ENCODE data around the gene MRPL58.
"Not testable (repeated sequence)": the region's sequence is repeated elsewhere in the genome, so short reads cannot be mapped to it uniquely, and the experiment has no call there.

Gene MRPL58

GRCh38 chr17:74987909-74988711, 24.4 kb upstream of the MRPL58 start:
- DNase-seq = no peak

DNA sequence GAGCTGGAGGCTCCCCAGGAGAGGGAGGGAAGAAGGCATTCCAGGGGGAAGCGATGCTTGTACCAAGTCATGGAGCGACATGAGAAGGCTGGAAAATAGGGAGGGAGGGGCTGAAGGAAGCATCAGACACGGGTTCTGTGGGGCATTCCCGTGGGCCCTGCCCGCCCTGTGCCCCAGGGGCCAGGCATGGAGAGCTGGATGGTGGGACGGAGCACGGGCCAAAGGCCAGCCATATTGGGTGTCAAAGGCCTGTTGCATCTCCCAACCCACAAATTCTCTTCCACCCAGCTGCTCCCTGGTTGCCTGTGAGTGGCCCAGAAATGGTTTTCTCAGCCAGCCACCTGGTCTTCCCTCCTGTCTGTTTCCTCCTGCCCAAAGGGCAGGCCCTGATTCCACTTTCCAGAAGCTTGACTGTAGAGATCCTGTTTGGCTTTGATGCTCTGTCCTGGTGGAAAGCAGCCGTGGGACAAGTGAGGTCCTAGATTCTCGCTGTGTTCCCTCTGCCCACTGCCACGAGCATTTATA, 21.8 kb upstream of the MRPL58 start:
- no peak for DNase-seq

GRCh38 chr17:74992223-74992622, 20.2 kb upstream of the MRPL58 start:
- DNase-seq = no peak

DNA sequence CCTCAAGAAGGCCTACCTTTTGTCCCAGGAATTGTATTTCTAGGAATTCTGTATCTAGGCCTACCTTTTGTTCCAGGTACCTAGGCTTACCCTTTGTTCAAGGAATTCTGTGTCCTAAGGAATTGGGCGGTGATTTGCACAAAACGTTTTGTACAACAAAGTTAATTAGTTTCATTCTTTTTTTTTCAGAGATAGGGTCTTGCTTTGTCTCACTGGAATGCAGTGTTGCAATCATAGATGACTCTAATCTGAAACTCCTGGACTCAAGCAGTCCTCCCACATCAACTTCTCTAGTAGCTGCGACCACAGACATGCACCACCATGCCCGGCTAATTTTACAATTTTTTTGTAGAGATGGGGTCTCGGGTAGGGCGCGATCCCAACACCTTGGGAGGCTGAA, 18.0 kb upstream of the MRPL58 start:
- DNase-seq = no peak

DNA sequence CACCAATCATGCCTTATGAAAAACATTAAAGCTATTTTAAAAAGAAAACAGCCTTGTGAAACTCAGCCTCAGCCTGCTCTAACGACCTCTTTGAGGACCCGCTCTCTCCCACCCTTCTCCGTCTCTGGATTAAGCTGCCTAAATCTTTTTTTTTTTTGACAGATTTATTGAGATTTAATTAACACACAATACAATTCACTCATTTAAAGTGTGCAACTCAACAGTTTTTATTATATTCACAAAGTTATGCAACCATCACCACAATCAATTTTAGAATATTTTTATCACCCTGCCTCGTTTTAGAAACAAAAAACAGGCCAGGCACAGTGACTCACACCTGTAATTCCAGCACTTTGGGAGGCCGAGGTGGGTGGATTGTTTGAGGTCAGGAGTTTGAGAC, 16.6 kb upstream of the MRPL58 start:
- no peak for DNase-seq

DNA sequence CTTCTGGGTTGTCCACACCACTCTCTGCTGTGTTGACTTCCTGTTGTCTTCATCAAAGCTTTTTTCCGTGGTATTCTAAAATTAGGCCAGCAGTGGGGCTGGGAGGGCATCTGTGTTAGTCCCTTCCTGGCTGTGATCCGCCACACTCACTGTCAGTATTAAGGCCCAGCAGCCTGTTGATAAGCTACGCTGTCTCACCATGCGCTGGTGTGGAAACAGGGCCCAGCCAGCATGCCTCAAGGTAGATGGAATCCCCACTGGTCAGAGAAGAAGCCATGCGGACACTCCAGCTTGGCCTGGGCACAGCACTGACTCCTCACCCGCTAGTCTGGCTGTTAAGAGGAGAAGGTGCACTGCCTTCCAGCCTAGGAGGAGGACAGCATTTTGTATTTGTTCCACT, 13.7 kb upstream of the MRPL58 start:
- DNase-seq = no peak

GRCh38 chr17:74999523-74999922, 12.9 kb upstream of the MRPL58 start:
- no peak for DNase-seq

GRCh38 chr17:75001915-75002843, 10.3 kb upstream of the MRPL58 start:
- no peak for DNase-seq

GRCh38 chr17:75003070-75003956, 9.2 kb upstream of the MRPL58 start:
- no peak for DNase-seq

- DNase-seq = no peak
Measured at GRCh38 chr17:75003957-75004355, 8.5 kb upstream of the MRPL58 start.

DNA sequence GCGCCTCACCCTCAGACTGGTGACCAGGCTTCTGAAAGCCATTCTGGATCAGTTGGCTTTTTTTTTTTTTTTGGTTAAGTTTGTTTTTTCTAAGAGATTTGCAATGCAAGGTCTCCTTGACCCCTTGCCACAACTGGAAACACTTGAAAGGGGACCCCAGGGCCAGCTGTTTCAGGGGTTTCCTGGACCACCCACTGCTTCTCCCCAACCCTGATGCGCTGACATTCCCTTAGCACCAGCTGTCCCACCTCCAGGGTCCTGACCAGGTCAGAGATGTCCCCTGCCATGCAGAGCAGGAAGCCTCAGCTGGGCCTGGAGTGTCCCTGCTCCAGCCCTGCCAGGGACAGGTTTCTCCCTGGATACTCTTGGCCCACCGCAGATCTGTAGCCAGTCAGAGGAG, 8.1 kb upstream of the MRPL58 start:
- no peak for DNase-seq

DNA sequence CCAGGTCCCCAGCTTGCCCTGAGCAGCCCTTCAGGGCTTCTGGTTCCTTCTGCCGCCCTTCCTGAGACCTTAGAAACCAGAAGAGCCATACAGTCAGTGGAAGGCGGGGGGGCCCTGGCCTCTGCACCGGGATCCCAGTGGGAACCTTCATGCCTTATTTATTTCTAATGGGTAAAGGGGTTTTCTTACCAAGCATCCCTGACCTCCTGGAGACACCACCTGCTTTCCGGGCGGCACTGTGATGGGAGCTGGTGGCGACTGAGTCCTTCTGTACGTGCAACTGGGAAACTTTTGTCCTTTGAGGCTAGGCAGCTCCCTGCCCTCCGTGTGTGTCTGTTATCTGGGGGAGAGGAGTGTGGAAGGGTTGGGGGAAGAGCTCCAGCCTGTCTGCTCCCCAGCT, 7.2 kb upstream of the MRPL58 start:
- DNase-seq = no peak

- DNase-seq = not testable (repeated sequence)
Measured at GRCh38 chr17:75006084-75006483, 6.4 kb upstream of the MRPL58 start.

GRCh38 chr17:75006653-75007052, 5.8 kb upstream of the MRPL58 start:
- no peak for DNase-seq

DNA sequence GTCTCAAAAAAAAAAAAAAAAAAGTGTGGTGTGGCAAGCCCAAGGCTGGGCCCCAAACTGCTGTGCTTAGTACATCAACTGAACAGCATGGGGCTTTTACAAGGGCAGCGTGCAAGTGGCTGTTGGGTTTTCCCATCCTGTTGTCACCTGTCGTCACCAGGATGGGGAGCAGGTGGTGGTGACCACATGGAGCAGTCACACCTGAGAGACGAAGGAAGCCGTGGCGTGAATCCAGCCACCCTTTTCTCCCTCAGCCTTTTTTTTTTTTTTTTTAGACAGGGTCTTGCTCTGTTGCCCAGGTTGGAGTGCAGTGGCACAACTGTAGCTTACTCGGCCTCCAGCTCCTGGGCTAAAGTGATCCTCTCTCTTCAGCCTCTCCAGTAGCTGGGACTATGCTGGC, 4.1 kb upstream of the MRPL58 start:
- no peak for DNase-seq

DNA sequence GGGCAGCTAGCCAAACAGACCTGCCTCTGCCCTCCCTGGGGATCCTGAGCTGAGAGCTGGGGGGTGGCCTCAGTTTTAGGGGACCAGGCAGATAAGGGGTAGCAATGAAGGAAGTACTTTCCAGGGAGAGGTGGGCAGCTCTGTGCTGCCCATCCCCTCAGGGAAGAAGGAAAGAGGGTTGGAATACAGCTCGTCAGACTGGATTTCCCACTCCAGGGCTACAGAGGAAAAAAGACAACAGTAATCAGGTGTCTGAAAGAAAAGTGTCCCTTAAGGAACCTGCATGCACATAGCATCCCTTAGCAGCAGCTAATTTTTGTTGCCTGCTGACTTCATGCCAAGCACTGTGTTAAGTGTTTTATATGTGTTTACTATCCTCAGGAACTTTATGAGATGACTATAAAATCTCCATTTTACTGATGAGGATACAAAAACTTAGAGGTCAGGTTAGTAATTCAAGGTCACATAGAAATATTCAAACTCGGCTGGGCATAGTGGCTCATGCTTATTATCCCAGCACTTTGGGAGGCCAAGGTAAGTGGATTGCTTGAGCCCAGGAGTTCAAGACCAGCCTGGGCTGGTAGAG, 3.2 kb upstream of the MRPL58 start:
- DNase-seq = no peak

DNA sequence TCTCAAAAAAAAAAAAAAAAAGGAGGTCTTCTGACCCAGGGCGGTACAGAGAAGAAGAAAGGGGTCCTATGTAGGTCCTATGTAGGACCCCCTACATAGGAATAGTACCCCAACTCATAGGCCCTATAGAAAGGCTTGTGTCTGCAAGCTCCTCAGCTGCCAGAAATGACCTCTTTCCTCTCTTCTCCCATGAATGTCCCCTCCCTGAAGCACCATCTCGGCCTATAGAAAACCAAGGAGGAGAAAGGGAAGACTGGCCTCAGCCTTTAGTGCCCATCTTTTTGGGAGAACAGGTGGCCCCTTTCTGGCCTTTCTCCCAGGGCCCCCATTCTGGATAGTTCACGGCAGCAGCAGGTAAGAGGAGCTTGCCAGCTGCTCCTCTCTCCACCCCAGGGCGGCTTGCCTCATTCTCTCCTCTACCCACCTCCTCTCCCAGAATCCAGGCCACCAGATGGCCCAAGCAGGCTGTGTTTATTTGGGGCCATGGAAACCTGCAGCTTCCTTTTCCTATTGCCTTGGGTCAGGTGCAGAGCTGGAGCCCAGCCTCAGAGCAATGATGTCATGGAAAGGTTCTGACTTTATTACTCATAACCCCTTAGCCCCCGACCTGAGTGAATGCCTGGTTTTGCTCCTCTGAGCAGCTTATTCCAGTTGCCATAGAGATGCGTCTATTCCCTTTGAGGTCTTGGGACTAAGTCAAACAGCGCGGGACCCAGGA, 1.6 kb upstream of the MRPL58 start:
- no peak for DNase-seq

DNA sequence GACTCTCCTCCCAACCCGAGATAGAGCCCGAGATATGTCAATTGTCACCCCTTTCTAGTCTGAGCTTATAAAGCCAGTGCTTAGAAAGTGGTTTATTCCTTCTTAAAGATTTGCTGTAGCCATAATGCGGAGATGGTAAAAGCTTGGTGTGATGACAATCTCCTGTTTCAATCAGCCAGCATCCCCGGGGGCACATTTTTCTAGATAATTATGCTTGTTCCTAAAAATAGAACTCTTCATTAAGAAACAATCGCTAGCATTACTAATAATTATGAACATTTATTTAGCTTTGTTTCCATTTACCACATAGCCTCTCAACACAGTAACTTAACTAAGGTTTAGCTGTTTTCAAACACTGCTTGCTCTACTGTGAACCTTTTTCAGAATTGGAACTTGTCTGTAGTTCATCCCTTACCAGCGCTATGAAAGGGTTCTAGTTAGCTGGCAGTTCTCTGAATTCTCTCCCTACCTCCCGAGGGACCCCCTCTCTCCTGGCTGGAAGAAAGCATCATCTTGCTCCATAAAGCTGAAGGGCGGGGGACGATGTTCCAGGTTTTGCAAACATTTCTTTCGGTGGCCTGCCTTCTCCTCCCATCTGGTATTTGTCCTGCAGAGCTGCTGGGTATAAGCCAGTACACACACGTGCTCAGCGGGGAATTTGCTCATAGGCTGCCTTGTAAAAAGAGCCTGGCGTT, 922 bp upstream of the MRPL58 start:
- no peak for DNase-seq

GRCh38 chr17:75012096-75012345, 449 bp upstream of the MRPL58 start:
- DNase-seq = no peak

- no peak for DNase-seq
Measured at GRCh38 chr17:75013092-75013559, 656 bp downstream of the MRPL58 start.

- DNase-seq = no peak
Measured at GRCh38 chr17:75019146-75019545, 6.7 kb downstream of the MRPL58 start.
